A172 (cell line): ENCODE results near the gene SEC11C. TPM values are rescaled to one million over a fixed set of nuclear protein-coding genes. Genes with fewer than 3 reads are reported as not detected.

Experiments
- DNase-seq: peaks from one replicate; pipeline ENCODE4 v3.0.0-alpha.2; 2015; ENCODE audit warnings: low spot score
- total RNA-seq: library from RNA; depleted of rRNA; stranded (reverse); fragments of >200 nt; shearing (Covaris generic); gene quantifications from 2 replicates; pipeline ENCODE4 v1.2.3, GENCODE V29; 2014

The SEC11C gene
- total RNA-seq, 1 experiment from 2014 or later, result 30.0 TPM

- DNase-seq, result no peak
Observed at GRCh38 chr18:59144483-59144882, 4.8 kb downstream of the SEC11C start.

- DNase-seq, result no peak
Observed at GRCh38 chr18:59145055-59145454, 5.4 kb downstream of the SEC11C start.

- no peak for DNase-seq
Observed at GRCh38 chr18:59148192-59148591, 8.5 kb downstream of the SEC11C start.

GRCh38 chr18:59149007-59149406 is 9.3 kb downstream of the SEC11C start:
- DNase-seq, result no peak

- DNase-seq, result no peak
Observed at GRCh38 chr18:59149416-59149815, 9.7 kb downstream of the SEC11C start.

GRCh38 chr18:59150236-59150635 is 10.6 kb downstream of the SEC11C start:
- DNase-seq, result no peak

GRCh38 chr18:59155153-59155552 is 15.5 kb downstream of the SEC11C start:
- peak; percentile 46 for DNase-seq

- no peak for DNase-seq
Observed at GRCh38 chr18:59156316-59156715, 16.6 kb downstream of the SEC11C start.

GRCh38 chr18:59159265-59159664 is 19.6 kb downstream of the SEC11C start:
- no peak for DNase-seq

GRCh38 chr18:59159986-59160385 is 20.3 kb downstream of the SEC11C start:
- DNase-seq, result no peak

- DNase-seq, result no peak
Observed at GRCh38 chr18:59172664-59173249, 33.1 kb downstream of the SEC11C start.

- DNase-seq, result no peak
Observed at GRCh38 chr18:59177485-59177884, 37.8 kb downstream of the SEC11C start.

GRCh38 chr18:59180150-59180845 is 40.6 kb downstream of the SEC11C start:
- peak; percentile 23 for DNase-seq

GRCh38 chr18:59182673-59183072 is 43.0 kb downstream of the SEC11C start:
- no peak for DNase-seq

GRCh38 chr18:59189008-59189407 is 49.3 kb downstream of the SEC11C start:
- DNase-seq, result no peak

- DNase-seq, result no peak
Observed at GRCh38 chr18:59189746-59190145, 50.1 kb downstream of the SEC11C start.

- no peak for DNase-seq
Observed at GRCh38 chr18:59196161-59196725, 56.6 kb downstream of the SEC11C start.

- DNase-seq, result no peak
Observed at GRCh38 chr18:59197636-59198035, 58.0 kb downstream of the SEC11C start.

- DNase-seq, result no peak
Observed at GRCh38 chr18:59198215-59198614, 58.5 kb downstream of the SEC11C start.

- DNase-seq, result no peak
Observed at GRCh38 chr18:59200787-59201186, 61.1 kb downstream of the SEC11C start.

GRCh38 chr18:59202258-59202820 is 62.7 kb downstream of the SEC11C start:
- no peak for DNase-seq

GRCh38 chr18:59207506-59207905 is 67.8 kb downstream of the SEC11C start:
- DNase-seq, result no peak
